ENCODE results near the gene ZNF138.

Gene ZNF138

GRCh38 chr7:64868499-64868898 lies 74.3 kb downstream of the ZNF138 start:
- DNase-seq (ENCODE audit: insufficient read length, low spot score) = no peak
- no peak for TF ChIP-seq SPI1 (IDR thresholded peaks at IDR 0.05; ENCODE audit: low read depth, low read length)
- TF ChIP-seq TAF1 (IDR thresholded peaks at IDR 0.05; ENCODE audit: low read depth, low read length) = no peak
- no peak for TF ChIP-seq POU2F2 (IDR thresholded peaks at IDR 0.05; ENCODE audit: low read depth, low read length)
- TF ChIP-seq POLR2AphosphoS5 (IDR thresholded peaks at IDR 0.05; ENCODE audit: low read depth, low read length) = no peak
- TF ChIP-seq POLR2A (IDR thresholded peaks at IDR 0.05; ENCODE audit: low read depth, low read length) = no peak
- no peak for TF ChIP-seq PAX5 (IDR thresholded peaks at IDR 0.05; ENCODE audit: insufficient read depth, low read length, severe bottlenecking)
- FAIRE-seq = no peak

- DNase-seq (ENCODE audit: insufficient read length, low spot score) (no peak), FAIRE-seq (no peak)
- no peak for TF ChIP-seq POU2F2 (IDR thresholded peaks at IDR 0.05; ENCODE audit: low read depth, low read length)
- no peak for TF ChIP-seq TAF1 (IDR thresholded peaks at IDR 0.05; ENCODE audit: low read depth, low read length)
- TF ChIP-seq POLR2A (IDR thresholded peaks at IDR 0.05; ENCODE audit: low read depth, low read length) = no peak
- TF ChIP-seq SPI1 (IDR thresholded peaks at IDR 0.05; ENCODE audit: low read depth, low read length) = no peak
- TF ChIP-seq POLR2AphosphoS5 (IDR thresholded peaks at IDR 0.05; ENCODE audit: low read depth, low read length) = no peak
- no peak for TF ChIP-seq PAX5 (IDR thresholded peaks at IDR 0.05; ENCODE audit: insufficient read depth, low read length, severe bottlenecking)
Measured at GRCh38 chr7:64869121-64869725, 75.0 kb downstream of the ZNF138 start.

- FAIRE-seq (no peak), DNase-seq (ENCODE audit: insufficient read length, low spot score) (no peak)
- no peak for TF ChIP-seq TAF1 (IDR thresholded peaks at IDR 0.05; ENCODE audit: low read depth, low read length)
- TF ChIP-seq PAX5 (IDR thresholded peaks at IDR 0.05; ENCODE audit: insufficient read depth, low read length, severe bottlenecking) = no peak
- TF ChIP-seq POLR2A (IDR thresholded peaks at IDR 0.05; ENCODE audit: low read depth, low read length) = no peak
- no peak for TF ChIP-seq POLR2AphosphoS5 (IDR thresholded peaks at IDR 0.05; ENCODE audit: low read depth, low read length)
- no peak for TF ChIP-seq SPI1 (IDR thresholded peaks at IDR 0.05; ENCODE audit: low read depth, low read length)
- no peak for TF ChIP-seq POU2F2 (IDR thresholded peaks at IDR 0.05; ENCODE audit: low read depth, low read length)
Measured at GRCh38 chr7:64869912-64870562, 75.8 kb downstream of the ZNF138 start.

- FAIRE-seq (no peak), DNase-seq (ENCODE audit: insufficient read length, low spot score) (no peak)
- TF ChIP-seq SPI1 (IDR thresholded peaks at IDR 0.05; ENCODE audit: low read depth, low read length) (no peak), POLR2AphosphoS5 (IDR thresholded peaks at IDR 0.05; ENCODE audit: low read depth, low read length) (no peak), PAX5 (IDR thresholded peaks at IDR 0.05; ENCODE audit: insufficient read depth, low read length, severe bottlenecking) (no peak), POLR2A (IDR thresholded peaks at IDR 0.05; ENCODE audit: low read depth, low read length) (no peak), TAF1 (IDR thresholded peaks at IDR 0.05; ENCODE audit: low read depth, low read length) (no peak), POU2F2 (IDR thresholded peaks at IDR 0.05; ENCODE audit: low read depth, low read length) (no peak)
Measured at GRCh38 chr7:64870656-64871055, 76.4 kb downstream of the ZNF138 start.

- no peak for DNase-seq (ENCODE audit: insufficient read length, low spot score)
- TF ChIP-seq SPI1 (IDR thresholded peaks at IDR 0.05; ENCODE audit: low read depth, low read length) (no peak), TAF1 (IDR thresholded peaks at IDR 0.05; ENCODE audit: low read depth, low read length) (no peak), PAX5 (IDR thresholded peaks at IDR 0.05; ENCODE audit: insufficient read depth, low read length, severe bottlenecking) (no peak), POLR2AphosphoS5 (IDR thresholded peaks at IDR 0.05; ENCODE audit: low read depth, low read length) (no peak), POU2F2 (IDR thresholded peaks at IDR 0.05; ENCODE audit: low read depth, low read length) (no peak), POLR2A (IDR thresholded peaks at IDR 0.05; ENCODE audit: low read depth, low read length) (no peak)
- FAIRE-seq = no peak
Measured at GRCh38 chr7:64871761-64872160, 77.5 kb downstream of the ZNF138 start.

- no peak for FAIRE-seq
- DNase-seq (ENCODE audit: insufficient read length, low spot score) = no peak
- TF ChIP-seq POLR2AphosphoS5 (IDR thresholded peaks at IDR 0.05; ENCODE audit: low read depth, low read length) (no peak), SPI1 (IDR thresholded peaks at IDR 0.05; ENCODE audit: low read depth, low read length) (no peak), TAF1 (IDR thresholded peaks at IDR 0.05; ENCODE audit: low read depth, low read length) (no peak), POLR2A (IDR thresholded peaks at IDR 0.05; ENCODE audit: low read depth, low read length) (no peak), POU2F2 (IDR thresholded peaks at IDR 0.05; ENCODE audit: low read depth, low read length) (no peak), PAX5 (IDR thresholded peaks at IDR 0.05; ENCODE audit: insufficient read depth, low read length, severe bottlenecking) (no peak)
Measured at GRCh38 chr7:64872351-64873154, 78.3 kb downstream of the ZNF138 start.

- no peak for TF ChIP-seq TAF1 (IDR thresholded peaks at IDR 0.05; ENCODE audit: low read depth, low read length)
- no peak for TF ChIP-seq SPI1 (IDR thresholded peaks at IDR 0.05; ENCODE audit: low read depth, low read length)
- TF ChIP-seq POLR2AphosphoS5 (IDR thresholded peaks at IDR 0.05; ENCODE audit: low read depth, low read length) = no peak
- TF ChIP-seq POU2F2 (IDR thresholded peaks at IDR 0.05; ENCODE audit: low read depth, low read length) = no peak
- no peak for TF ChIP-seq PAX5 (IDR thresholded peaks at IDR 0.05; ENCODE audit: insufficient read depth, low read length, severe bottlenecking)
- no peak for TF ChIP-seq POLR2A (IDR thresholded peaks at IDR 0.05; ENCODE audit: low read depth, low read length)
- no peak for FAIRE-seq
- DNase-seq (ENCODE audit: insufficient read length, low spot score) = no peak
Measured at GRCh38 chr7:64873155-64873500, 78.9 kb downstream of the ZNF138 start.

- TF ChIP-seq SPI1 (IDR thresholded peaks at IDR 0.05; ENCODE audit: low read depth, low read length) (no peak), POLR2AphosphoS5 (IDR thresholded peaks at IDR 0.05; ENCODE audit: low read depth, low read length) (no peak), POU2F2 (IDR thresholded peaks at IDR 0.05; ENCODE audit: low read depth, low read length) (no peak), PAX5 (IDR thresholded peaks at IDR 0.05; ENCODE audit: insufficient read depth, low read length, severe bottlenecking) (no peak), TAF1 (IDR thresholded peaks at IDR 0.05; ENCODE audit: low read depth, low read length) (no peak), POLR2A (IDR thresholded peaks at IDR 0.05; ENCODE audit: low read depth, low read length) (no peak)
- no peak for DNase-seq (ENCODE audit: insufficient read length, low spot score)
- FAIRE-seq = no peak
Measured at GRCh38 chr7:64873517-64873916, 79.3 kb downstream of the ZNF138 start.

- no peak for TF ChIP-seq TAF1 (IDR thresholded peaks at IDR 0.05; ENCODE audit: low read depth, low read length)
- TF ChIP-seq POLR2AphosphoS5 (IDR thresholded peaks at IDR 0.05; ENCODE audit: low read depth, low read length) = no peak
- no peak for TF ChIP-seq SPI1 (IDR thresholded peaks at IDR 0.05; ENCODE audit: low read depth, low read length)
- no peak for TF ChIP-seq POU2F2 (IDR thresholded peaks at IDR 0.05; ENCODE audit: low read depth, low read length)
- TF ChIP-seq PAX5 (IDR thresholded peaks at IDR 0.05; ENCODE audit: insufficient read depth, low read length, severe bottlenecking) = no peak
- TF ChIP-seq POLR2A (IDR thresholded peaks at IDR 0.05; ENCODE audit: low read depth, low read length) = no peak
- DNase-seq (ENCODE audit: insufficient read length, low spot score) (no peak), FAIRE-seq (no peak)
Measured at GRCh38 chr7:64874114-64874513, 79.9 kb downstream of the ZNF138 start.

All from GM12891 (cell line).